H1 (cell line): ENCODE data around the gene CEP72. TPM values are rescaled to one million over a fixed set of nuclear protein-coding genes. Genes with fewer than 3 reads are reported as not detected.

ENCODE experiments used
- CTCF ChIA-PET: fragments of 300-600 bp; sonication (Branson Sonifier 250); formaldehyde crosslinking; loops from one replicate; lab custom pipeline; 2021; ENCODE audit not compliant: partially characterized antibody; lab: Charles Lee
- POLR2A ChIA-PET: fragments of 300-600 bp; sonication (Branson Sonifier 250); formaldehyde crosslinking; loops from one replicate; lab custom pipeline; 2021; ENCODE audit warnings: inconsistent platforms; ENCODE audit not compliant: partially characterized antibody; lab: Charles Lee
- DNase-seq, 2 experiments: peaks; one replicate each; pipeline versions ENCODE4 v3.0.0 to v3.0.0-alpha.2; 2010 to 2022; ENCODE audit warnings: low spot score in 2 of 2, low read depth in 1 of 2, mixed read lengths in 1 of 2
- FAIRE-seq: peaks from 2 replicates; lab custom pipeline; 2011; peaks lifted over from hg19 to GRCh38; lab: Jason Lieb, UNC
- H2AFZ ChIP-seq: 2 replicates; pipeline ENCODE4 v1.8.1; 2012; ENCODE audit warnings: low read length, inconsistent platforms
- H2AK5ac ChIP-seq: 2 replicates; pipeline ENCODE4 v1.6.1; 2013; ENCODE audit warnings: low read depth, low read length
- H2BK120ac ChIP-seq: replicated peaks from 2 replicates; pipeline ENCODE3; 2013; ENCODE audit warnings: low read depth, low read length, inconsistent platforms
- H2BK12ac ChIP-seq: 2 replicates; pipeline ENCODE4 v1.6.1; 2013; ENCODE audit warnings: low read depth, low read length
- H2BK15ac ChIP-seq: 2 replicates; pipeline ENCODE4 v1.6.1; 2013; ENCODE audit warnings: low read length
- H2BK20ac ChIP-seq: 2 replicates; pipeline ENCODE4 v1.6.1; 2013; ENCODE audit warnings: low read length
- H2BK5ac ChIP-seq: 2 replicates; pipeline ENCODE4 v1.6.1; 2013; ENCODE audit warnings: low read depth, low read length
- H3K14ac ChIP-seq: 2 replicates; pipeline ENCODE4 v1.6.1; 2013; ENCODE audit warnings: inconsistent platforms; ENCODE audit not compliant: insufficient read length
- H3K18ac ChIP-seq: 2 replicates; pipeline ENCODE4 v1.6.1; 2013; ENCODE audit warnings: low read length; ENCODE audit errors: extremely low read depth
- H3K23ac ChIP-seq: 2 replicates; pipeline ENCODE4 v1.6.1; 2013; ENCODE audit warnings: inconsistent platforms; ENCODE audit not compliant: insufficient read length
- H3K23me2 ChIP-seq: 2 replicates; pipeline ENCODE4 v1.6.1; 2013; ENCODE audit warnings: low read depth, low read length
- H3K27ac ChIP-seq: 2 replicates; pipeline ENCODE4 v1.6.1; 2011; ENCODE audit warnings: low read depth, low read length, inconsistent platforms
- H3K27me3 ChIP-seq, 4 experiments: replicated peaks in 1 of 4; 1 replicate in 1 of 4; 2 replicates in 3 of 4; pipeline versions ENCODE4 v1.6.1 to v1.8.1; 2011 to 2013; ENCODE audit warnings: low read length in 3 of 4, mild to moderate bottlenecking in 3 of 4, inconsistent platforms in 2 of 4, mixed read lengths in 2 of 4, moderate library complexity in 1 of 4; ENCODE audit not compliant: control insufficient read depth in 3 of 4, insufficient read depth in 3 of 4; ENCODE audit errors: extremely low read depth in 1 of 4
- H3K36me3 ChIP-seq, 4 experiments: 2 replicates each; pipeline versions ENCODE4 v1.6.1 to v1.8.1; 2011 to 2013; ENCODE audit warnings: mild to moderate bottlenecking in 4 of 4, low read length in 3 of 4, moderate library complexity in 2 of 4, control low read depth in 1 of 4, inconsistent platforms in 1 of 4; ENCODE audit not compliant: insufficient read depth in 4 of 4, control insufficient read depth in 2 of 4
- H3K4ac ChIP-seq: replicated peaks from 2 replicates; pipeline ENCODE3; 2013; ENCODE audit warnings: low read length, low read depth, mixed read lengths, inconsistent platforms; ENCODE audit not compliant: insufficient read length
- H3K4me1 ChIP-seq, 4 experiments: replicated peaks in 1 of 4; 1 replicate in 1 of 4; 2 replicates in 3 of 4; pipeline versions ENCODE4 v1.6.1 to v1.8.1; 2011 to 2013; ENCODE audit warnings: low read length in 3 of 4, inconsistent platforms in 2 of 4, mixed read lengths in 1 of 4; ENCODE audit not compliant: insufficient read depth in 4 of 4, control insufficient read depth in 3 of 4
- H3K4me2 ChIP-seq, 2 experiments: 2 replicates each; pipeline versions ENCODE4 v1.6.1 to v1.8.1; 2011 to 2013; ENCODE audit warnings: low read depth in 2 of 2, low read length in 2 of 2, control low read depth in 1 of 2, inconsistent platforms in 1 of 2, mild to moderate bottlenecking in 1 of 2; ENCODE audit not compliant: insufficient read depth in 1 of 2
- H3K4me3 ChIP-seq, 4 experiments: fragments of 200-600, 300-600 bp in 1 of 4; sonication (generic), shearing (Covaris generic), sonication (Bioruptor Twin) in 1 of 4; 2 replicates each; pipeline versions ENCODE4 v1.5.1 to v1.8.1; 2011 to 2016; ENCODE audit warnings: low read length in 4 of 4, low read depth in 3 of 4, control low read depth in 2 of 4, inconsistent platforms in 2 of 4, mild to moderate bottlenecking in 2 of 4, mixed read lengths in 1 of 4, moderate library complexity in 1 of 4; ENCODE audit not compliant: insufficient read depth in 2 of 4; ENCODE audit errors: extremely low read depth in 1 of 4
- H3K56ac ChIP-seq: replicated peaks from 2 replicates; pipeline ENCODE3; 2013; ENCODE audit warnings: low read depth, mild to moderate bottlenecking, mixed read lengths, low read length, inconsistent platforms; ENCODE audit not compliant: insufficient read length
- H3K79me1 ChIP-seq: 2 replicates; pipeline ENCODE4 v1.6.1; 2013; ENCODE audit warnings: low read depth, low read length, control low read depth
- H3K79me2 ChIP-seq, 2 experiments: 2 replicates each; pipeline versions ENCODE4 v1.6.1 to v1.8.1; 2012 to 2013; ENCODE audit warnings: low read length in 2 of 2, mild to moderate bottlenecking in 2 of 2, inconsistent platforms in 1 of 2; ENCODE audit not compliant: insufficient read depth in 2 of 2, control insufficient read depth in 1 of 2
- H3K9ac ChIP-seq, 4 experiments: replicated peaks in 1 of 4; 1 replicate in 1 of 4; 2 replicates in 3 of 4; pipeline versions ENCODE4 v1.6.1 to v1.8.1; 2011 to 2013; ENCODE audit warnings: low read depth in 3 of 4, low read length in 3 of 4, control low read depth in 2 of 4, mild to moderate bottlenecking in 2 of 4, moderate library complexity in 2 of 4, inconsistent platforms in 1 of 4; ENCODE audit errors: extremely low read depth in 1 of 4
- H3K9me3 ChIP-seq, 2 experiments: 2 replicates each; pipeline versions ENCODE4 v1.6.1 to v1.8.1; 2012 to 2013; ENCODE audit warnings: mild to moderate bottlenecking in 2 of 2, moderate library complexity in 2 of 2, control low read depth in 1 of 2, inconsistent platforms in 1 of 2, low read depth in 1 of 2, low read length in 1 of 2, mixed read lengths in 1 of 2; ENCODE audit not compliant: insufficient read depth in 2 of 2
- H4K20me1 ChIP-seq, 2 experiments: replicated peaks in 1 of 2; 2 replicates each; pipeline versions ENCODE3 to v1.8.1; 2011 to 2013; ENCODE audit warnings: inconsistent platforms in 2 of 2, low read length in 2 of 2, mild to moderate bottlenecking in 1 of 2; ENCODE audit not compliant: insufficient read depth in 2 of 2, control insufficient read depth in 1 of 2
- H4K5ac ChIP-seq: 2 replicates; pipeline ENCODE4 v1.6.1; 2013; ENCODE audit warnings: low read length, low read depth, mixed read lengths, inconsistent platforms; ENCODE audit not compliant: insufficient read length
- H4K8ac ChIP-seq: 2 replicates; pipeline ENCODE4 v1.8.0; 2013; ENCODE audit warnings: mild to moderate bottlenecking, moderate library complexity, low read length, inconsistent platforms; ENCODE audit not compliant: insufficient read depth; ENCODE audit errors: extremely low read depth
- H4K91ac ChIP-seq: replicated peaks from 2 replicates; pipeline ENCODE3; 2013; ENCODE audit warnings: low read length, mixed read lengths, inconsistent platforms; ENCODE audit not compliant: insufficient read length
- NANOG ChIP-seq: IDR thresholded peaks from 2 replicates; pipeline ENCODE4 v1.6.1; 2011; ENCODE audit warnings: low read length, low read depth, mild to moderate bottlenecking, inconsistent platforms; ENCODE audit not compliant: insufficient read depth, poor library complexity, severe bottlenecking
- POU5F1 ChIP-seq: IDR thresholded peaks from 2 replicates; pipeline ENCODE4 v1.6.1; 2011; ENCODE audit warnings: low read depth, mild to moderate bottlenecking, low read length, moderate library complexity
- WGBS, 2 experiments: shearing (Covaris generic) in 1 of 2; methylation state at CpG; one replicate each; pipeline versions ENCODE4 v1.1.6 to v1.1.7; 2013 to 2015; ENCODE audit warnings: low lambda C conversion rate in 2 of 2, mixed read lengths in 2 of 2, inconsistent platforms in 1 of 2, low coverage in 1 of 2, missing lambda C conversion rate in 1 of 2; ENCODE audit not compliant: insufficient replicate concordance in 2 of 2, insufficient coverage in 1 of 2, insufficient read length in 1 of 2; ENCODE audit errors: extremely low coverage in 1 of 2, missing lambda C conversion rate in 1 of 2; 5-methylcytosine and 5-hydroxymethylcytosine counted together
- polyA plus RNA-seq, 7 experiments: library from polyadenylated mRNA; depleted of rRNA in 3 of 7; stranded (reverse) in 5 of 7; unstranded in 2 of 7; fragments of >200 nt in 5 of 7; fragments of 200-250 nt in 2 of 7; gene quantifications; 1 replicate in 5 of 7; 2 replicates in 1 of 7; 4 replicates in 1 of 7; pipeline versions ENCODE4 v1.2.1 to v1.2.3, GENCODE V29; 2011 to 2013; ENCODE audit warnings: missing spikeins in 2 of 7, mixed read lengths in 2 of 7
- total RNA-seq: library from RNA; stranded (reverse); fragmentation: NEBNext Ultra II Directional; extraction: Animal tissue kit (Norgen Biotek cat#: 25700); gene quantifications from 2 replicates; pipeline ENCODE4 v1.2.1, GENCODE V29; 2021

Gene CEP72
- total and polyA plus RNA-seq, 2 of the 8 experiments (the other 6 are each of a cell fraction or from before 2014, with no cell fraction given), result 13.1 to 19.6 TPM

GRCh38 chr5:644971-645370 is 32.8 kb downstream of the CEP72 start:
- H4K8ac ChIP-seq, result no peak overlapping the region
- 92% methylated on average over 15 of the region's 15 CpGs; no CpG with 5 or more reads in 1 of the 2 experiments for whole genome bisulfite sequencing, 2 experiments

More at GRCh38 chr5:644971-645370, 32.8 kb downstream of the CEP72 start:
- no peak overlapping the region for H3K9ac ChIP-seq
- no peak overlapping the region for H3K14ac ChIP-seq
- ChIA-PET CTCF (interaction anchor here (1.6 kb wide), 1 partner anchor 13 kb away, joined by 4 read pairs; no protein-coding TSS in a partner anchor), POLR2A (interaction anchor here (0.6 kb wide), 1 partner anchor 152 kb away, joined by 3 read pairs; no protein-coding TSS in a partner anchor)
- H2BK12ac ChIP-seq, result no peak overlapping the region
- H2BK20ac ChIP-seq, result no peak overlapping the region
- H4K20me1 ChIP-seq, result peaks cover 0 to 5% of the 10 kb centered on the region in 2 experiments
- no peak overlapping the region for H3K23ac ChIP-seq
- peaks cover 3% of the 10 kb centered on the region; the same call in 1 of the 2 replicates for H3K79me1 ChIP-seq
- H2BK120ac ChIP-seq, result no peak overlapping the region
- H3K4me2 ChIP-seq, result no peak overlapping the region
- no peak overlapping the region for H2BK15ac ChIP-seq
- H3K4me3 ChIP-seq, result no peak overlapping the region
- H4K91ac ChIP-seq, result no peak overlapping the region
- H3K36me3 ChIP-seq, result peaks cover 20 to 47% (median 40%) of the 10 kb centered on the region in 4 experiments
- H2AFZ ChIP-seq, result no peak overlapping the region
- H3K4me1 ChIP-seq, result no peaks in the 10 kb centered on the region
- FAIRE-seq (no peak), DNase-seq (no peak)
- no peak overlapping the region for H3K4ac ChIP-seq
- no peak overlapping the region for H3K56ac ChIP-seq
- no peaks in the 10 kb centered on the region for H3K23me2 ChIP-seq
- H3K79me2 ChIP-seq, result no peaks in the 10 kb centered on the region; a peak in 1 of 4 replicates
- H2AK5ac ChIP-seq, result no peak overlapping the region
- no peak overlapping the region for H2BK5ac ChIP-seq
- no peak for TF ChIP-seq POU5F1
- no peak for TF ChIP-seq NANOG
- TF ChIP-seq, all 59 proteins: peak for 0
- Histone ChIP-seq H3K9me3 (peaks cover 5 to 12% of the 10 kb centered on the region in 2 experiments; a peak in 3 of 4 replicates), H4K5ac (no peak overlapping the region), H3K27me3 (no peaks in the 10 kb centered on the region), H3K18ac (no peak overlapping the region), H3K27ac (no peak overlapping the region)
